GM10266 (cell line): ENCODE data around the gene RABEP2.
A peak's percentile ranks its signal among the peaks of the same experiment; 100 is the strongest.

Experiments used
- DNase-seq: peaks from one replicate; pipeline ENCODE4 v3.0.0; 2012; ENCODE audit errors: extremely low spot score
- TF ChIP-seq, protein P1 (sequence below): IDR thresholded peaks from 2 replicates; pipeline ENCODE4 v1.5.1; 2012; ENCODE audit warnings: mild to moderate bottlenecking, low read depth; ENCODE audit not compliant: control insufficient read depth, insufficient read depth; ENCODE audit errors: missing control alignments

Gene RABEP2

DNA sequence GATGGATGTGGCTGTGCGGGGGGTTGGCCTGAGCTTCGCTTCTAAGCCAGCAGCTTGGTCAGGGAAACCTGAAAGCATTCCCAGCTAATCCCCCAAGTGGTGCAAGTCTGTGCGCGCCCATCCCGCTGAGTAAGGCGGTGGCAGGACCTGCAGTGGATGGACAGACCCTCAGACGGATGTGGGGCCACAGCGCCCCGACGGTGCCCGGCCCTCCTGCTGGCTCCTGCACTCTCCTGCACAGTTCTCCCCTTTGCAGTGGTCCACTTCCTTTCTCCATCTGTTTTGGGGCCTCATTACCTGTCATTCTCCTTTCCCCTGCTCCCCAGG is 44.5 kb downstream of the RABEP2 start:
- TF ChIP-seq, protein P1, sequence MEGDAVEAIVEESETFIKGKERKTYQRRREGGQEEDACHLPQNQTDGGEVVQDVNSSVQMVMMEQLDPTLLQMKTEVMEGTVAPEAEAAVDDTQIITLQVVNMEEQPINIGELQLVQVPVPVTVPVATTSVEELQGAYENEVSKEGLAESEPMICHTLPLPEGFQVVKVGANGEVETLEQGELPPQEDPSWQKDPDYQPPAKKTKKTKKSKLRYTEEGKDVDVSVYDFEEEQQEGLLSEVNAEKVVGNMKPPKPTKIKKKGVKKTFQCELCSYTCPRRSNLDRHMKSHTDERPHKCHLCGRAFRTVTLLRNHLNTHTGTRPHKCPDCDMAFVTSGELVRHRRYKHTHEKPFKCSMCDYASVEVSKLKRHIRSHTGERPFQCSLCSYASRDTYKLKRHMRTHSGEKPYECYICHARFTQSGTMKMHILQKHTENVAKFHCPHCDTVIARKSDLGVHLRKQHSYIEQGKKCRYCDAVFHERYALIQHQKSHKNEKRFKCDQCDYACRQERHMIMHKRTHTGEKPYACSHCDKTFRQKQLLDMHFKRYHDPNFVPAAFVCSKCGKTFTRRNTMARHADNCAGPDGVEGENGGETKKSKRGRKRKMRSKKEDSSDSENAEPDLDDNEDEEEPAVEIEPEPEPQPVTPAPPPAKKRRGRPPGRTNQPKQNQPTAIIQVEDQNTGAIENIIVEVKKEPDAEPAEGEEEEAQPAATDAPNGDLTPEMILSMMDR, result no peak
- DNase-seq, result no peak

DNA sequence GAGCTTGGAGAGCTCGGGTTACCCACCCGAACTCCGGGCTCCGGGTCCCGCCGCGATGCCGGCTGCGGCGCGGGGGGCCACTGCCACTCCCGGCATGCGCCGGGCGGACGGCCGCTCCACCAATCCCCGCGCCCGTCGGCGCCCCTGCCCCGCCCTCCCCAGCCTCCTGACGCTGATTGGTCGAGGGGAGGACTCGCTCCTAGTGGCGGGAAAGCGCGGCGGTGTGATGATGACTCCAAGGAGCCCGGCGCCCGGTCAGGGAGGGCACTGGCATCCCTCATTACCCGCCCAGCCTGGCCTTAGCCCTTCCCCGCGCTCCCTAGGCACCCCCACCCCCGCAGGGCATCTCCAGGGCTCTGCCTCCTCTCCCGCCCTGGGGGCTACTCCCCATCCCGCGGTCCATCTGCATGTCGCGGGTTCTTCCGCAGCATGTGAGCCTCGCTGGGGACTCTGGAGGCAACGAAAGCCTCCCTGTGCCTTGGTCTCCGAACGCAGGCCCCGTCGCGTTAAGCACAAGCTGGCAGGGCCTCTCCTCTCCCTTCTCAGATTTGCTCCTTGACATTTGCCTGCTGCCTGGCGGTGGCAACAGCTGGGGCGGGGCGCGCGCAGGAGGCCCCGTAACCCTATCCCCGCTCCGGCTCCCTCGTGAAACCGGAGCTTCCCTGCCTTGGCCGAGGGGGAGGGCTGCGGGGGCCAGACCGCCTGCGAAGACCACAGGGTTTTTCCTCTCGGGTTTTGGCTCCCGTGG is 45.0 kb downstream of the RABEP2 start:
- TF ChIP-seq, protein P1, result no peak
- DNase-seq, result peak; percentile 98

DNA sequence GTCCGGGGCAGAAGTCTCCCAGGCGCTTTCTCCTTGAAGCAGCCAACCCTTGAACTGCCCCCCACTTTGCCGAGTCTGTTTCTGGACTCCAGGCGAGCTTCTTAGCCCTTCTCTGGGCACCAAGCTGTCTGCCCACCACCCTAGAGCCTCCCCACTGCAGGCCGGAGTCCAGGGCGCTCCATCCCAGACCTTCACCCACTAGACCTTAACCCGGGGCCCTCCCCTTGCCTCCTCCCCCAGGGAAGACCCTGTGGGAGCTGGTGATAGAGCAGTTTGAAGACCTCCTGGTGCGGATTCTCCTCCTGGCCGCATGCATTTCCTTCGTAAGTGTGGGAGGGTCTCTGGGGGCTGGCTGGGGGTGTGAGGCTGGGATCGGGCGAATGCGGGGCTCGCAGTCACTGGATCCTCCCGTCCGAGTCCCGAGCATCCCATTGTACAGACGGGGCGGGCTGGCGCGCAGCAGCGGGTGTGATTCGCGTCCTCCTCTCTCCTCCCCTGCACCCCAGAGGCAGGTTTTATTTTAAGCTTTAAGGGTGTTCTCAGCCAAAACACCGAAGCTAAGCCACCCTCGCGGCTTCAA is 45.7 kb downstream of the RABEP2 start:
- TF ChIP-seq, protein P1, result no peak
- no peak for DNase-seq

DNA sequence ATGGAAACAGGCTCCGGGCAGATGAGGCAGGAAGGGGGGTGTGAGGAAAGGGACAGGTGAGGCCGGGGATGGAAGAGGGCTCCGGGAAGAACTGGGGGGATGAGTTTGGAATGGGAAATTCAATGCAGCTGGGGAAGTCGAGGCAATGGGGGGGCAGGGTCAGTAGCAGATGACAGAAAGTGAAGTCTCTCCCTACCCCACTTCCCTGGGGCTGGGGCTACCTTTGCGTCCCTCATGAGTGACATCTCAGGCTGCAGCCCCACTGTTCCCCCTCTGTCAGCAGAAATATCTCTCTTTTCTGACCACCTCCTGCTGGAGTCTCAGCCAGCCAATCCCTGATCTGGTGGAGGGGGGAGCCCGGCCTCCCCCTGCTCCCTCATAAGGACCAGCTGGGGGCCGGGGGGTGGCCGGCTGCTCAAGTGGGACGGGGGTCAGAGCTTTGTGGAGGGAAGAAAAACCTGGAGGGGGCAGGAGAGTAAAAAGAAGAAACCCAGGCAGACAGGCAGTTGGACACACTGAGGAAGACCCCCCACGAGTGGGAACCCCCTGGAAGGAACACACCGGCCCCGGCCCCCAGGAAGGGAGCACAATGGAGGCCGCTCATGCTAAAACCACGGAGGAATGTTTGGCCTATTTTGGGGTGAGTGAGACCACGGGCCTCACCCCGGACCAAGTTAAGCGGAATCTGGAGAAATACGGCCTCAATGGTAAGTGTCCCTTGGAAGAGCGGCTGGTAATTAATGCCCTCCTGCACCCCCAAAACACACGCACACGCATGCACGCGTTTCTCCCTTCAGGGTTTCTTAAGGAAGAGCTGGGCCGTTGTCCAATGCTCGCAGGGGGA is 46.7 kb downstream of the RABEP2 start, which contains the start of gene ATP2A1:
TSS of gene ATP2A1 (plus strand) at position 406 of the 844 bp plus-strand sequence. CDS start at position 590, 184 bp downstream.
- TF ChIP-seq, protein P1, result no peak
- no peak for DNase-seq

DNA sequence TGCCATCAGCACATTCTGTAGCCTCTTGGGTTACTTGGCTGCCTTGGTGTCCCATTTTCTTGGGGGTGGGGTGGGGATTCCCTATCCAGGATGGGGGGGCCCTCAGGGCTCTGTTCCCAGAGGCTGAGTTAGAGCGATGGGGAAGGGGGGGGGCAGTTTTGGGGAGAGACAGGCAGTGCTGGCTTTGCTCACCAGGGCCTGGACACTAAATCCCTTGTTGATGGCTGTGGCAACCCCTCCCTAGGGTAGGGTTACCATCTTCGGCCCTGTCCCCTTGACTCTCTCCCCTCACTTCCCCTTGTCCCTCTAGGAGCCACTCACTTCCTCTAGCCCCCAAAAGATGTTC is 47.4 kb downstream of the RABEP2 start:
- TF ChIP-seq, protein P1, result no peak
- DNase-seq, result no peak

DNA sequence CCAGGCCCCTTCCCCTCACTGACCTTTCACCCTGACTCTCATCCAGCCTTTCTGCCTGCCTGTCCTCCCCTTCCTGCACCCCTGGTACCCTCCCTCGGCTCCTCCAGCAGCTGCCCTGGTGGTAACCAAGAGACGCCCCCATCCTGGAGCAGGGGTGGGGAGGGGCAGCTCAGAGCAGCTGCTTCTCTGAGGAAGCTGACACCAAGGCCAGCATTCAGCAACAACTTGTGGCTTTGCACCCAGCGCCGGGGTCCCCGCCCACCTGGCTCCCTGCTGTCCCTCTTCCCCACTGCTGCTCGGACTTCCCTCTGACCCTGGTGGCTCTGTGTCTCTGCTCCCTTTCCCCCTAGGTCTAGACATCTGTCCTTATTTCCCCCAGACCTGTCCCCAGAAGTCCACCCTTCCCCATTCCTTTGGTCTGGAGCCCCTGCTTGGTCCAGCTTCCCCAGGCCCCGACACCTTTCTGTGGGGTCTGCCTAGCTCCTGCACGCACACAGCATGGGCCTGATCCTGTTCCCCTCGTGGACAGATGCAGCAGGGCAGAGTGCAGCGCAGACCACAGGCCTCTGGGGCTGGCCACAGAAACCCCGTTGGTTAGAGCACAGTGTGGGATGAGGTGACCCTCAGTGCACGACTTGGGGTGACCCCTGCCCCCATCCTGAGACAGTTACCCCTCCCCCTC is 47.9 kb downstream of the RABEP2 start:
- DNase-seq, result no peak

More for the DNA sequence above, 47.9 kb downstream of the RABEP2 start:
- TF ChIP-seq, protein P1, result no peak
